Epithelial cell of esophagus (primary cell): Measurements from ENCODE around the gene LETM1.

Source experiments
- DNase-seq: peaks from one replicate; pipeline ENCODE4 v3.0.0; 2010; ENCODE audit warnings: low read depth
- H3K4me3 ChIP-seq: 2 replicates; pipeline ENCODE4 v1.5.1; 2011; ENCODE audit warnings: mild to moderate bottlenecking, low read length, control low read depth
- TF ChIP-seq, protein P1 (sequence below): IDR thresholded peaks from 2 replicates; pipeline ENCODE4 v1.5.1; 2011; ENCODE audit warnings: low read depth, mild to moderate bottlenecking, low read length, control low read depth, inconsistent platforms; ENCODE audit not compliant: insufficient read depth; ENCODE audit errors: missing control alignments

Gene LETM1

DNA sequence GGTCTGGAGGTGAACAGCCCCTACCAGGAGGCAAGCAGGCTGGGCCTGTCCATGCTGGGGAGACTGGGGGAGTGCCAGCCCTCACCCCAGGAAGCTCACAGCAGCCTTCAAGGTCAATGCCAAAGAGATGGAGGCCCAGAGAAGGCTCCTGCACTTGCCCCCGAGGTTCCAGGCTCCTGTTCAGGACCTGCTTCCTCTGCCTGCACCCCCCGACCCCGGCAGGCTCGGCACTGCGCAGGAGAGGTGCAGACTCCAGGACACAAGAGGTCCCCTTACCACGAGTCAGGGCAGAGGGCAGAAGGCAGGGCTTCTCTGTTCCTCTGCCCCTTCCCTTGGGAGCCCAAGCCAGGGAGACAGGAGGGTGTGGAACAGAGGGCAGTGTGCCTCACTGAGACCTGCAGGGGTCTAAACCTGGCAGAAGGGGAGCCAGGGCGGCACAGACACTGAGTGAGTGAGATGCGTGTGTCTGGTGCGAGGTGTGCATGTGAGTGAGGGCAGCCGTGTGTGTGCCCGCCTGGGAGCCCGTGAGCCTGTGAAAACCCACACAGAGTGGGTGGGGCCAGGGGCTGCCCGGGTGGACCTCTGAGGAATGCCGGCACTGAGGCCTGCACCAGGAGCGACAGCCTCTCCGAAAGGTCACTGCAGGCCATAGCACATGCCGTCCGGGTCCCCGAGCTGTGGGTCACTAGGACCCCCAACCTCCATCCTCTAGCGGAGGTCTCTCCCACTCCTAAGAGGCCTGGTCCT lies 93.5 kb downstream of the LETM1 start:
- no peak overlapping the region for H3K4me3 ChIP-seq
- DNase-seq = no peak
- TF ChIP-seq, protein P1, sequence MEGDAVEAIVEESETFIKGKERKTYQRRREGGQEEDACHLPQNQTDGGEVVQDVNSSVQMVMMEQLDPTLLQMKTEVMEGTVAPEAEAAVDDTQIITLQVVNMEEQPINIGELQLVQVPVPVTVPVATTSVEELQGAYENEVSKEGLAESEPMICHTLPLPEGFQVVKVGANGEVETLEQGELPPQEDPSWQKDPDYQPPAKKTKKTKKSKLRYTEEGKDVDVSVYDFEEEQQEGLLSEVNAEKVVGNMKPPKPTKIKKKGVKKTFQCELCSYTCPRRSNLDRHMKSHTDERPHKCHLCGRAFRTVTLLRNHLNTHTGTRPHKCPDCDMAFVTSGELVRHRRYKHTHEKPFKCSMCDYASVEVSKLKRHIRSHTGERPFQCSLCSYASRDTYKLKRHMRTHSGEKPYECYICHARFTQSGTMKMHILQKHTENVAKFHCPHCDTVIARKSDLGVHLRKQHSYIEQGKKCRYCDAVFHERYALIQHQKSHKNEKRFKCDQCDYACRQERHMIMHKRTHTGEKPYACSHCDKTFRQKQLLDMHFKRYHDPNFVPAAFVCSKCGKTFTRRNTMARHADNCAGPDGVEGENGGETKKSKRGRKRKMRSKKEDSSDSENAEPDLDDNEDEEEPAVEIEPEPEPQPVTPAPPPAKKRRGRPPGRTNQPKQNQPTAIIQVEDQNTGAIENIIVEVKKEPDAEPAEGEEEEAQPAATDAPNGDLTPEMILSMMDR = no peak
